Gastroesophageal sphincter (tissue), 3 donors: ENCODE measurements around the gene GANC.

Experiments used
- POLR2A ChIP-seq, 2 donors: fragments of 450-650 bp; IDR thresholded peaks; one replicate each; pipeline ENCODE4 v1.6.1; 2017; ENCODE audit warnings: antibody characterized with exemption in 2 of 2, mild to moderate bottlenecking in 2 of 2, moderate library complexity in 1 of 2
- TF ChIP-seq, protein P1 (sequence below), 4 experiments: fragments of 200-600 bp in 2 of 4; fragments of 450-650 bp in 2 of 4; sonication (generic) in 1 of 4; IDR thresholded peaks; one replicate each; pipeline ENCODE4 v1.5.1; 2017 to 2019; ENCODE audit warnings: antibody characterized with exemption in 4 of 4, mild to moderate bottlenecking in 2 of 4, moderate library complexity in 2 of 4

DNA sequence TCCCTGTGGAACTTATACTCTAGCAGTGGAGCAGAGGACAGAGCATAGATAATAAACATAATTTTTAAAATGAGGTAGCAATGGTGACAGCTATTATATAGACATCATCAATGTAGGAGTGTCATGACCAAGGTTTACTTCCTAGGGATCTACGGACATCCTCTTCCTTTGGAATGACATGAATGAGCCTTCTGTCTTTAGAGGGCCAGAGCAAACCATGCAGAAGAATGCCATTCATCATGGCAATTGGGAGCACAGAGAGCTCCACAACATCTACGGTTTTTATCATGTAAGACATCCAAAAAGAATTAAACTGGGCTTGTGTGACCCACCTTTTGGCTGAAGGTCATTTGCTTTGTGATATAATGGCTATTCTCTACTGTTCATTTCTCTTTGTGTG, 56.2 kb downstream of the GANC start:
- TF ChIP-seq, protein P1, sequence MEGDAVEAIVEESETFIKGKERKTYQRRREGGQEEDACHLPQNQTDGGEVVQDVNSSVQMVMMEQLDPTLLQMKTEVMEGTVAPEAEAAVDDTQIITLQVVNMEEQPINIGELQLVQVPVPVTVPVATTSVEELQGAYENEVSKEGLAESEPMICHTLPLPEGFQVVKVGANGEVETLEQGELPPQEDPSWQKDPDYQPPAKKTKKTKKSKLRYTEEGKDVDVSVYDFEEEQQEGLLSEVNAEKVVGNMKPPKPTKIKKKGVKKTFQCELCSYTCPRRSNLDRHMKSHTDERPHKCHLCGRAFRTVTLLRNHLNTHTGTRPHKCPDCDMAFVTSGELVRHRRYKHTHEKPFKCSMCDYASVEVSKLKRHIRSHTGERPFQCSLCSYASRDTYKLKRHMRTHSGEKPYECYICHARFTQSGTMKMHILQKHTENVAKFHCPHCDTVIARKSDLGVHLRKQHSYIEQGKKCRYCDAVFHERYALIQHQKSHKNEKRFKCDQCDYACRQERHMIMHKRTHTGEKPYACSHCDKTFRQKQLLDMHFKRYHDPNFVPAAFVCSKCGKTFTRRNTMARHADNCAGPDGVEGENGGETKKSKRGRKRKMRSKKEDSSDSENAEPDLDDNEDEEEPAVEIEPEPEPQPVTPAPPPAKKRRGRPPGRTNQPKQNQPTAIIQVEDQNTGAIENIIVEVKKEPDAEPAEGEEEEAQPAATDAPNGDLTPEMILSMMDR (IDR thresholded peaks at IDR 0.05), result no peak
- TF ChIP-seq POLR2A (IDR thresholded peaks at IDR 0.05), result no peak
